Activated CD8-positive, alpha-beta memory T cell treated with anti-CD3 and anti-CD28 coated beads for 36 hours (primary cell): ENCODE measurements around the gene FUT8. TPM values are rescaled to one million over a fixed set of nuclear protein-coding genes. Genes with fewer than 3 reads are reported as not detected.
"Not testable (repeated sequence)": the region's sequence is repeated elsewhere in the genome, so short reads cannot be mapped to it uniquely, and the experiment has no call there.

Experiments
- CTCF ChIA-PET: fragments of 350-600 bp; sonication (Branson Sonifier 250); formaldehyde crosslinking; loops from one replicate; lab custom pipeline; 2021; ENCODE audit warnings: antibody characterized with exemption; lab: Charles Lee
- POLR2A ChIA-PET: fragments of 350-600 bp; sonication (Branson Sonifier 250); formaldehyde crosslinking; loops from one replicate; lab custom pipeline; 2021; ENCODE audit warnings: antibody characterized with exemption; lab: Charles Lee
- total RNA-seq, 2 experiments: library from RNA; stranded (reverse); gene quantifications; one replicate each; pipeline ENCODE4 v1.2.3, GENCODE V29; 2021

FUT8 gene
- total RNA-seq, 2 experiments from 2014 or later = 90.1 to 95.2 TPM

DNA sequence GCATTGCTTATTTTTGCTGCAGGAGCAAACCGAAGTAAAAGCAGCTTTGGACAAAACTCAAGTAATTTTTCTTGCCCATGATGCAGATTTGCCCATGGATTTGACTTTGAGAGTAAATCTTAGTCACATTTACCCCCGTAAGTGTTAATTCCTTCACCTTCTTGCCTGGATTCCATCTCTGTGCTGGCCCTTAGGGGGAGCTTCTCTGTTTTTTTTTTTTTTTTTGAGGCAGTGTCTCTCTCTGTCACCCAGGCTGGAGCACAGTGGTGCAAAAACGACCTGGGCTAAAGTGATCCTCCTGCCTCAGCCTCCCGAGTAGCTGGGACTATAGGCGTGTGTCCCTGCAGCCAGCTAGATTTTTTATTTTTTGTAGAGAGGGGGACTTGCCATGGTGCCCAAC is 210.2 kb downstream of the FUT8 start:
- POLR2A ChIA-PET = interaction anchor here (0.5 kb wide), 1 partner anchor 1249 kb away, joined by 8 read pairs; no protein-coding TSS in a partner anchor
- CTCF ChIA-PET = interaction anchor here (0.7 to 1.0 kb wide), 3 partner anchors 104 to 355 kb away, joined by 3 to 5 read pairs (median 3); no protein-coding TSS in a partner anchor

DNA sequence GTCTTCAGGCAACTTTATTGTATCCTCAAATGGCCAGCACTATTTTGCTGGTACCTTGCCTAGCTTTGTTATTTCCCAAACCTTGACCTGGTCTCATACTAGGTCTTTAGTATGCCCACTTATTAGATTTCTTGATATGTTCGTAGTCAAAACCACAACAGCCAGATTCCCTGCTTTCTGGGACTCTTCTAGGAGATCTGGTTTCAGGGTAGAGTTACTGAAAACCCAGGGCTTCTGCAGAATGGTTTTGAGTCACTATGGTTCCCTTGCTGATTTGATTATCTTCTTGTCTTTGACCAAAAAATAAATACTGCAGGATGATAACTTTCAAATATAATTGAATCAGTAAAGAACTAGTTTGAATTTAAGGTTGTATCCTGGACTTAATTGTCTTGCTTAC is 211.2 kb downstream of the FUT8 start:
- CTCF ChIA-PET = interaction anchor here (1.0 kb wide), 1 partner anchor 212 kb away, joined by 3 read pairs; no protein-coding TSS in a partner anchor
- POLR2A ChIA-PET = no interaction called here

DNA sequence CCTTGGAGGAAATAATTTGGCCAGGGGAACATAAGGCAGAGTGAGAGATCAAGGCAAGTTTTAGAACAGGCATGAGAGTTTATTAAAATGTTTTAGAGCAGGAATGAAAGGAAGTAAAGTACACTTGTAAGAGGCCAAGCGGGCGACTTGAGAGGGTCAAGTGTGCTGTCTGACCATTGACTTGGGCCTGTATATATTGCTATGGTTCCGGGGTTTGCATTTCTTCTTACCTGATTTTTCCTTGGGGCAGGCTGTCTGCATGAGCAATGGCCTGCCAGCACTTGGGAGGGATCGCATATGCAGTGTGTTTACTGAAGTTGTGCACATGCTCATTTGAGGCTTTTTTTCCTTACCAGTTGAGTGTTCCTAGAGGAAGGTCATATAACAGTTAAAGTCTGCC is 214.8 kb downstream of the FUT8 start:
- POLR2A ChIA-PET = no interaction called here
- CTCF ChIA-PET = no interaction called here

DNA sequence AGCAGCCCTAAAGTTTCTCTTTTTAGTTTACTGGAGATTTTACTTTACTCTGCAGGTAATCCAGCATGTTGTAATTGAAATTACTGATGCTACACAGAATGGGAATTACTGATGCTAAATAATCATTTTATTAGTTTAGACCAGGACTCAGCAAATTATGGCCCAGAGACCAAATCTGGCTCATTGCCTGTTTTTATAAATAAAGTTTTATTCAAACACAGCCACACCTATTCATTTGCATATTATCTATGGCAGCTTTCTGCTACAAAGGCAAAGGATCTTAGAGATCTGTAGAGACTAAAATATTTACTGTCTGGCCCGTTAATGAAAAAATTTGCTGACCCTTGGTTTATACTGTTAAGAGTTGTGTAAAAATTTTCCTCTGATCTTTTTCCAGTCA is 216.1 kb downstream of the FUT8 start:
- POLR2A ChIA-PET = no interaction called here
- CTCF ChIA-PET = no interaction called here

DNA sequence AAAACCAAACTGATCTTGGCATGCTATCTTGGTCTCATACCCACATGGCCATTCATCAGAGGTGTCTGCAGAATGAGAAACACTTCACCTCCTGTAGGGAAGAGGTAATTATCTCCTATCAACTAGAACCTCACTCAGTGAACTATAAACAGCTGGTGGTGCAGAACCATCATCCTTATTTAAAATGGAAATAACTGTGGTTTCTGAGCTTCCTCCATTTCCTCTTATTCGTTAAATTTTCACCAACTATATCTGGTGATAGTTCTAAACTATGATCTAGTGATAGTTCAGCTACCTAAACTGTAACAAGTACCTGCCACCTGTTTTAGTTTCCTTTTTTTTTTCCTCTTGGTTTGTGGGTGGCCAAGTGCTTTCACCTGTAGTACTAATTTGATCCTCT is 218.5 kb downstream of the FUT8 start:
- ChIA-PET CTCF (no interaction called here), POLR2A (no interaction called here)

DNA sequence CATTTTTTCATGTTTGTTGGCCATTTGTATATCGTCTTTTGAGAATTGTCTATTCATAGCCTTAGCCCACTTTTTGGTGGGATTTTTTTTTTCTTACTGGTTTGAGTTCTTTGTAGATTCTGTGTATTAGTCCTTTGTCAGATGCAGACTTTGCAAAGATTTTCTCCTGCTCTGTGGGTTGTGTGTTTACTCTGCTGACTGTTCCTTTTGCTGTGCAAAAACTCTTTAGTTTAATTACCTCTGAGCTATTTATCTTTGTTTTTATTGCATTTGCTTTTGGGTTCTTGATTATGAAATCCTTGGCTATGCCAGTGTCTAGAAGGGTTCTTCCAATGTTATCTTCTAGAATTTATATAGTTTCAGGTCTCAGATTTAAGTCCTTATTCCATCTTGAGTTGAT is 220.0 kb downstream of the FUT8 start:
- POLR2A ChIA-PET = no interaction called here
- CTCF ChIA-PET = interaction anchor here (0.6 kb wide), 1 partner anchor 841 kb away, joined by 3 read pairs; no protein-coding TSS in a partner anchor

DNA sequence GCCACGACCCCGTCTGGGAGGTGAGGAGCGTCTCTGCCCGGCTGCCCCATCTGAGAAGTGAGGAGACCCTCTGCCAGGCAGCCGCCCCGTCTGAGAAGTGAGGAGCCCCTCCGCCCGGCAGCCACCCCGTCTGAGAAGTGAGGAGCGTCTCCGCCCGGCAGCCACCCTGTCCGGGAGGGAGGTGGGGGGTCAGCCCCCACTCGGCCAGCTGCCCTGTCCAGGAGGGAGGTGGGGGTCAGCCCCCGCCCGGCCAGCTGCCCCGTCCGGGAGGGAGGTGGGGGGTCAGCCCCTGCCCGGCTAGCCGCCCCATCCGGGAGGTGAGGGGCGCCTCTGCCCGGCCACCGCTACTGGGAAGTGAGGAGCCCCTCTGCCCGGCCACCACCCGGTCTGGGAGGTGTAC is 221.1 kb downstream of the FUT8 start:
- POLR2A ChIA-PET, CTCF ChIA-PET: not testable (repeated sequence)

DNA sequence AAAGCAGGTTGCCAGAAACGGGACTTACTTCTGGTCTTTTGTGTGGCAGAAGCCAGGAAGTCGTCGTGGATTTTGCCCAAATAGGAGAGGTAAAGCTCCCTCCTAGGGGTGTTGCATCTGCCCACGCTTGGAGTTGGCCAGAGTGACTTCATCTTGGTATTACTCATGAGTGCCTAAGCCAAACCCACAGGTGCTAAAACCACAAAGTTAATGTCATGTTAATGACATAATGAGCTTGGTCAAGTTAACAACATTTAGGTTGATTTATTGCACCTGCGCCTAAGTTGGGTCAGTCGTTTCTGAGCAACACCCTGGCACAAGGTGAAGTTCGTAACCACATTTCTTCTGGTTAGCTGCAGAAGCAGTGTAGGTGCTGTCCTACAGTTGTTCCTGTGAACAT is 225.2 kb downstream of the FUT8 start:
- CTCF ChIA-PET = no interaction called here
- POLR2A ChIA-PET = interaction anchor here (0.7 kb wide), 1 partner anchor 37 kb away, joined by 3 read pairs; no protein-coding TSS in a partner anchor

DNA sequence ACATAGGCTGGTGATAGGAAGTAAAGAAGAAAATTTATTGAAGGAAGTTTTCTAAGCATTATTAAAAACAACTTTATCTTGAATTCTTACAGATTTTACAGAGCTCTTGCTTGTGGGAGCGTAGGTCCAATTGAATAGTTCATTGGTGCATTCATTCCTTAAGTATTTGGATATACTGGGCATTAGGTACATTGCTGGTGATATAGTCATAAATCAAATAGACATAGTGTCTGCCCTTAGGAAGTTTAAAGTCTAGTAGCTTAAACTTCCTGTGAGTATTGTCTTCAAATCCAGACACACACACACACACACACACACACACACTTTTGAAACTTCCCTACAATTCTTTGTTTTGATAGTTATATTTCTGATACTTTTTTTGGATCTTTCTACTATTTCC is 226.7 kb downstream of the FUT8 start:
- CTCF ChIA-PET = no interaction called here
- POLR2A ChIA-PET = no interaction called here

DNA sequence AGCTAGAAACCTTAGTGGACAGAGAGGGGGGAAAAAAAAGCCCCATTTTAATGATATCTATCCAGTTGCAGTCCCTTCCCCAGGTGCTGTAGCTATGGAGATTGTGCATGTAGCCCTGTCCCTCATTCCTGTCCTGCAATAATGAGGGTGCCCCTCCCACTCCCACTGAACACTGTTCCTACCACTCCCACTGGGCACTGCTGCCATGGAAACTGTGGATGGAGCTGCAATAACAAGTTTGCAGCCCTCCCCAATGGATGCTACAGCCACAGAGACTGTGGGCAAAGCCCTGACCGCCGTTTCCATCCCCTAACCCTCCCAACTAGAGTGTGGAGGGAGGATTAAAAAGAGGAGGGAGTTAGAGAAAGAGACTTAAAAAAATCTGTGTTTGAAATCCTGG is 238.3 kb downstream of the FUT8 start:
- POLR2A ChIA-PET = no interaction called here
- CTCF ChIA-PET = no interaction called here

DNA sequence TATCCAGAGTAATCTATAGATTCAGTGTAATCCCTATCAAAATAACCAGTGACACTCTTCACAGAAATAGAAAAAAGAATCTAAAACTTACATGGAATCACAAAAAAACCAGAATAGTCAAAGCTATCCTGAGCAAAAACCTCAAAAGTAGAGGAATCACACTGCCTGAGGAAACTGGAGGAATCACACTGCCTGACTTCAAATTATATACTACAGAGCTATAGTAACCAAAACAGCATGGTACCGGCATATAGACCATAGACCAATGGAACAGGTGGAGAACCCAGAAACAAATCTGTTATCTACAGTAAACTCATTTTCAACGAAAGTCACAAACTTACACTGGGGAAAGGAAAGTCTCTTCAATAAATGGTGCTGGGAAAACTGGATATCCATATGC is 244.0 kb downstream of the FUT8 start:
- CTCF ChIA-PET = no interaction called here
- POLR2A ChIA-PET = no interaction called here

DNA sequence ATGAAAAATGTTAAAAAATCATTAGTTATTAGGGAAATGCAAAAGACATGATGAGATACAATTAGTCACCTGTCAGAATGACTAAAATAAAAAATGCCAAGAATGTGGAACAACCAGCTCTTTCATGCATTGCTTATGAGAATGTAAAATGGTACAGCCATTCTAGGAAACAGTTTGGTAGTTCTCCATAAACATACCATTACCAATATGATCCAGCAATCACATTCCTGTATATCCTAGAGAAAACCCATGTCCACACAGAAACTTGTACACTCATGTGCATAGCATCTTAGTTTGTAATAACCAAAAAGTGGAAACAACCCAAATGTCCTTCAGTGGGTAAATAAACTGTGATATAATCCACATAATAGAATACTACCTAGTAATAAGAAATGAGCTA is 245.7 kb downstream of the FUT8 start:
- POLR2A ChIA-PET = no interaction called here
- CTCF ChIA-PET = no interaction called here

DNA sequence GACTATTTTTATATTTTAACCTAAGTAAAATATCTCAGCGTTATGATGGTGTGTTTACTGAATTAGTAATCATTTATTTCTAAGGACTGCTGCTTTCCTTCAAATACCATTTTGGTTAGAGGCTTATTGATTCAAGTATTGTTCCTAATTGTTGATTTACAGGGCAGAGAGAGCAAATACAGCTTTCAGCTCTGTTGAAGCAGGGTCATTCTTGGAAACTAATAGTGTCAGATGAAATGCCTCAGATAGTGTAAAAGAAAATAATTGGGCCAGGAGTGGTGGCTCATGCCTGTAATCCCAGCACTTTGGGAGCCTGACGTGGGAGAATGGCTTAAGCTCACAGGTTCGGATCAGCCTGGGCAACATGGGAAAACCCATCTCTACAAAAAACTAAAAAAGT is 249.3 kb downstream of the FUT8 start:
- ChIA-PET POLR2A (no interaction called here), CTCF (interaction anchor here (0.7 kb wide), 1 partner anchor 86 kb away, joined by 3 read pairs; no protein-coding TSS in a partner anchor)

DNA sequence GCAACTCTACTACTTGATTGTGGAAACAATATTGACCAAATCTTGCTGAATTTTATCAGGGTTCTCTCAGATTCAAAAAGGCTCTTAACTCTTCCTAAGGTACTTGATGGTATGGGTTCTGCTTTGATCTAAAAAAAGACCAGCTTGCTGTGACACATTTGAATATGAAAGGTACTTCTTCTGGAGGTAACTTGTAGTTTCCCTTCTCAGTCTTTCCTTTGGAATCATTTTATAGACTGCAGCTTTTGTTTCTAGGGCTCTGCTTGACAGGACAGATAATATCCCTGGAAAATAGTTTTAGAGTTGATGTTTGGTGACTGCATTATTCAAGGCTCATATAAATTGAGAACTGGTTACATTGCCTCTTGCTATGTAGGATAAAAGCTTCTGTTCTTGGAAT is 251.9 kb downstream of the FUT8 start:
- POLR2A ChIA-PET = no interaction called here
- CTCF ChIA-PET = no interaction called here

DNA sequence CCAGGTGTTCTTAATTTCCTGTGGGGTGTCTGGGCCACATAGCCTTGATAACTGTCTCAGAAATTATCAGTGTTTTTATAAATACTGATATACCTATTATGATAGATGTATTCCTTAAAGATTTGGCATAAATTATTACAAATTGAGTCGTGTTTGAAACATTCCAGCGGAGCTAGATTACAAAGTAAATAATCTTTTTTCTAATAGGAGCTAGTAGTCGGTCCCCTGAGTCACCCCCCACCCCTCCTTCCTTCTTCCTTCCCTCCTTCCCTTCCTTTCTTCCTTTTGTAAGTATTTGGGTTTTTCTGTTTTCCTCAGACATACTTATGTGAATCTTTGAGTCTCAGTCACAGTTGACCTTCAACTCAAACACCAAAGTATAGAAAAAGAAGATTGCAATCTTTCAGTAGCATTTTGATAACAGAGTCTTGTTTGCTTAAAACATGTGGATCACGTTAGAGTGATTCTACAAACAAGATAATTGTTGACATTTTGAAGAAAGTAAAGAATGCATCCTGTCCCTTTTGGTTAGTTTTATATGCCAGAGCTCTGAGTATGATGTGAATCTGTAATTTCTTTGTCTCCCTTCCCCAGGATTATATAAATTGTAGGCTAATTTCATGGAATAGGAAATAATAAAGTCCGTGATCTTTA is 264.0 kb downstream of the FUT8 start:
- CTCF ChIA-PET = interaction anchor here (0.5 to 0.6 kb wide), 2 partner anchors 538 to 573 kb away, joined by 3 to 4 read pairs; no protein-coding TSS in a partner anchor
- POLR2A ChIA-PET = no interaction called here

DNA sequence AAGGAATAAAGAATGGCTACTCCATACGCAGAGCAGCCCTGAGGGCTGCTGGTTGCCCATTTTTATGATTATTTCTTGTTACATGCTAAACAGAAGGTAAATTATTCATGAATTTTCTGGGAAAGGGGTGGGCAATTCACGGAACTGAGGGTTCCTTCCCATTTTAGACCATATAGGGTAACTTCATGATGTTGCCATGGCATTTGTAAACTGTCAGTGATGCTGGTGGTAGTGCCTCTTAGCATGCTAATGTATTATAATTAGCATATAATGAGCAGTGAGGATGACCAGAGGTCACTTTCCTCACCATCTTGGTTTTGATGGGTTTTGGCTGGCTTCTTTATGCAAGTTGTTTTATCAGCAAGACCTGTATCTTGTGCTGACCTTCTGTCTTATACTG is 273.0 kb downstream of the FUT8 start:
- ChIA-PET POLR2A (no interaction called here), CTCF (no interaction called here)

DNA sequence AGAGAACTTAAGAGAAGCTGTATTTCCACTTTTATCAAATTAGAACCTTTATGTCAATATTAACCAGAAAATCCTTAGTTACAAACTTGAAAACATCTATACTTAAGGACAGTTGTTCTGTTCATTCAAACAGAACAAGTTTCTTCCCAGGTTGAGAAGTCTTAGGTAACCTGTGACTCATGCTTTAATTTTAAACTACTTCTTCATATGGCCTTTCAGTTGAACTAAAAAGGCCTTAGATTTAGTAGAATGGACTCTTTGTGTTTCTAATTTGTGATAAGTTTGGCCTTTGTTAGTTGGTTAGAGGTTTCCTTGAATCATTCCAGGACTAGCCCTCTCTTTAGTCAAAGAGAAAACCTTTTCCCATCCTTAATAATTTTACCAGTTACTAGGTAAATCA is 274.2 kb downstream of the FUT8 start:
- ChIA-PET CTCF (no interaction called here), POLR2A (no interaction called here)

DNA sequence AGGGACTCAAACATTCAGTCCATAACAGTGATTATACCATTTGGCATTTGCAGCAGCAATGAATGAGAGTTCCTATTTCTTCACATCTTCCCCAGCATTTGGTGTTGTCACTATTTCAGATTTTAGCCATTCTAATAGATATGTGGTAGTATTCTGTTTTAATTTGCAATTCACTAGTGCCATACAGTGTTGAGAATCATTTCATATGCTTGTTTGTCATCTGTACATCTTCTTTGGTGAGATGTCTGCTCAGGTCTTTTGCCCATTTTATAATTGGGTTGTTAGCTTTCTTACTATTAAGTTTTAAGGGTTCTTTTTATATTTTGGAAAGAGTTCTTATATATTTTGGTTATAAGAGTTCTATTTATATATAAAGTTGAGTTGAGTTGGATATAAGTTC is 276.5 kb downstream of the FUT8 start:
- POLR2A ChIA-PET = no interaction called here

DNA sequence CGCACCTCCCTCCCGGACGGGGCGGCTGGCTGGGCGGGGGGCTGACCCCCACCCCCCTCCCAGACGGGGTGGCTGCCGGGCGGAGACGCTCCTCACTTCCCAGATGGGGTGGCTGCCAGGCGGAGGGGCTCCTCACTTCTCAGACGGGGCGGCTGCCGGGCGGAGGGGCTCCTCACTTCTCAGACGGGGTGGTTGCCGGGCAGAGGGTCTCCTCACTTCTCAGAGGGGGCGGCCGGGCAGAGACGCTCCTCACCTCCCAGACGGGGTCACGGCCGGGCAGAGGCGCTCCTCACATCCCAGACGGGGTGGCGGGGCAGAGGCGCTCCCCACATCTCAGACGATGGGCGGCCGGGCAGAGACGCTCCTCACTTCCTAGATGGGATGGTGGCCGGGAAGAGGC is 280.0 kb downstream of the FUT8 start:
- CTCF ChIA-PET, POLR2A ChIA-PET: not testable (repeated sequence)

More for the DNA sequence above, 276.5 kb downstream of the FUT8 start:
- CTCF ChIA-PET = no interaction called here

DNA sequence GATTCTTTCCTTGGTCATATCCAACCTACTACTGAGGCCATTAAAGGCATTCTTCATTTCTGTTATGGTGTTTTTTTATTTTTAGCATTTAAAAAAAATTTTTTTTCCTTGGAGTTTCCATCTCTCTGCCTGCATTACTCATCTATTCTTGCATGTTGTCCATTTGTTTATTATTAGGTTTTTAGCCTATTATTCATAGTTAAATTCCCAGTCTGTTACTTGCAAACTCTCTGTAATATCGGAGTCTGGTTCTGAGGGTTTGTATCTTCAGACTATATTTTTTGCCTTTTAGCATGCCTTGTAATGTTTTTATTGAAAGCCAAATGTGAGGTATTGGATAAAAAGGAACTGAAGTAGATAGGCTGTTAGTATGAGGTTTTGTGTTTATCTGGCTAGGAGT is 284.3 kb downstream of the FUT8 start:
- ChIA-PET POLR2A (no interaction called here), CTCF (no interaction called here)

DNA sequence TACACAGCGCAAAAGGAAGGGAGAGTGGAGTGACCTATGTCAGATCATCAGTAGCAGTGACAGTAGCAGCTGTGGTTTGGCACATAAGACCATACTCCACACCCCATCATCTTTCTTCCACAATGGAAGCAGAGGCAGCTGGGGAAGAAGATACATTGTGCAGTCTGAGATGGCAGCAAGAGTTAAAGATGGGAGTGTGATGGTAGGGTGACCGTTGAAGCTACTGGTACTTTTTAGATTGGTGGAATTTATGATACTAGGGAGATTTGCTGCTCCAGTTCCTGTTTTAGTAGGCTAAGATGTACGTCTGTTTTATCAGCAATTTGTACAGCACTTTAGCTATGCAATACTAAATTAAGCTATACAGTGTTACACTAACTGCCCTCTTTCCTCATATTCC is 291.0 kb downstream of the FUT8 start:
- CTCF ChIA-PET = no interaction called here
- POLR2A ChIA-PET = no interaction called here
